SU-DHL-6 (cell line): ENCODE data around the gene L2HGDH.

Source experiments
- H2AFZ ChIP-seq: fragments of 200-600 bp; sonication (generic); 2 replicates; pipeline ENCODE4 v1.6.1; 2014; ENCODE audit warnings: low read depth, mild to moderate bottlenecking, moderate library complexity, mixed read lengths, antibody characterized with exemption, low read length; ENCODE audit not compliant: severe bottlenecking
- H3F3A ChIP-seq: fragments of 200-600 bp; shearing (Covaris generic); 2 replicates; pipeline ENCODE4 v1.6.0; 2016; ENCODE audit warnings: antibody characterized with exemption, mild to moderate bottlenecking; ENCODE audit not compliant: insufficient read depth
- H3K27ac ChIP-seq: fragments of 200-600 bp; sonication (generic); 2 replicates; pipeline ENCODE4 v1.5.1; 2016; ENCODE audit warnings: low read depth, mild to moderate bottlenecking, low read length, moderate library complexity, mixed read lengths
- H3K27me3 ChIP-seq: fragments of 200-600 bp; sonication (generic), shearing (Covaris generic); 2 replicates; pipeline ENCODE4 v1.6.0; 2014; ENCODE audit warnings: mild to moderate bottlenecking, low read length
- H3K36me3 ChIP-seq: fragments of 200-600 bp; sonication (generic); 2 replicates; pipeline ENCODE4 v1.6.1; 2014; ENCODE audit warnings: mild to moderate bottlenecking, low read length, mixed read lengths
- H3K4me2 ChIP-seq: fragments of 300-600, 200-600 bp; shearing (Covaris generic), sonication (generic); 2 replicates; pipeline ENCODE4 v1.6.0; 2014; ENCODE audit warnings: low read length, low read depth, mild to moderate bottlenecking; ENCODE audit not compliant: poor library complexity, severe bottlenecking
- H3K4me3 ChIP-seq: fragments of 200-600 bp; sonication (generic); 2 replicates; pipeline ENCODE4 v1.5.1; 2014; ENCODE audit warnings: antibody characterized with exemption, low read length, mild to moderate bottlenecking, mixed read lengths; ENCODE audit not compliant: insufficient read depth, poor library complexity, severe bottlenecking
- H3K79me2 ChIP-seq: fragments of 200-600 bp; sonication (generic); 2 replicates; pipeline ENCODE4 v1.6.1; 2014; ENCODE audit warnings: mild to moderate bottlenecking, low read length, moderate library complexity; ENCODE audit not compliant: insufficient read depth
- H3K9ac ChIP-seq: fragments of 200-600 bp; sonication (generic); 2 replicates; pipeline ENCODE4 v1.7.0; 2014; ENCODE audit warnings: mild to moderate bottlenecking, low read length
- H3K9me2 ChIP-seq: fragments of 200-600 bp; sonication (generic); replicated peaks from 2 replicates; pipeline ENCODE4 v1.6.1; 2014; ENCODE audit warnings: low read length; ENCODE audit not compliant: insufficient read depth
- H3K9me3 ChIP-seq: fragments of 200-600 bp; sonication (generic); 2 replicates; pipeline ENCODE4 v1.6.1; 2014; ENCODE audit warnings: low read length, mixed read lengths; ENCODE audit not compliant: insufficient read depth
- H4K20me1 ChIP-seq: fragments of 200-600 bp; sonication (generic); 2 replicates; pipeline ENCODE4 v1.6.1; 2014; ENCODE audit warnings: low read depth, mild to moderate bottlenecking, antibody characterized with exemption, low read length, moderate library complexity, mixed read lengths
- EZH2phosphoT487 ChIP-seq: fragments of 200-600 bp; sonication (generic), shearing (Covaris generic); conservative IDR thresholded peaks from 2 replicates; pipeline ENCODE4 v1.6.1; 2018; ENCODE audit warnings: mild to moderate bottlenecking, antibody characterized with exemption, low read length, moderate library complexity, mixed read lengths
- TF ChIP-seq, protein P1 (sequence below): fragments of 200-600 bp; sonication (generic); IDR thresholded peaks from one replicate; pipeline ENCODE4 v1.5.1; 2017; ENCODE audit warnings: antibody characterized with exemption, mild to moderate bottlenecking, low read length, moderate library complexity; ENCODE audit not compliant: insufficient read depth, poor library complexity, severe bottlenecking

The L2HGDH gene

DNA sequence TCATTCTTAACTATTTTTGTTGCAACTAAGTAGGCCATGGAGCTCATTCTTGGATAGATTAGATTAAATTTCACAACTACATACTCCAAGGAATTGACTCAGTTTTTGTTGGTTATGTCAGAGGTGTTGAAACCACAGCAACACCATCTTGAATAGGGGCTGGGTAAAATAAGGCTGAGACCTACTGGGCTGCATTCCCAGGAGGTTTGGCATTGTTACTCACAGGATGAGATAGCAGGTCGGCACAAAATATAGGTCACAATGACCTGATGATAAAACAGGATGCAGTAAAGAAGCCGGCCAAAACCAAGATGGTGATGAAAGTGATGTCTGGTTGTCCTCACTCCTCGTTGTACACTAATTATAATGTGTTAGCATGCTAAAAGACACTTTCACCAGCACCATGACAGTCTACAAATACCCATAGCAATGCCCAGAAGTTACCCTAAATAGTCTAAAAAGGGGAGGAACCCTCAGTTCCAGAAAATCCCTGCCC lies 21.0 kb upstream of the L2HGDH start:
- no peak for TF ChIP-seq EZH2phosphoT487
- TF ChIP-seq, protein P1, sequence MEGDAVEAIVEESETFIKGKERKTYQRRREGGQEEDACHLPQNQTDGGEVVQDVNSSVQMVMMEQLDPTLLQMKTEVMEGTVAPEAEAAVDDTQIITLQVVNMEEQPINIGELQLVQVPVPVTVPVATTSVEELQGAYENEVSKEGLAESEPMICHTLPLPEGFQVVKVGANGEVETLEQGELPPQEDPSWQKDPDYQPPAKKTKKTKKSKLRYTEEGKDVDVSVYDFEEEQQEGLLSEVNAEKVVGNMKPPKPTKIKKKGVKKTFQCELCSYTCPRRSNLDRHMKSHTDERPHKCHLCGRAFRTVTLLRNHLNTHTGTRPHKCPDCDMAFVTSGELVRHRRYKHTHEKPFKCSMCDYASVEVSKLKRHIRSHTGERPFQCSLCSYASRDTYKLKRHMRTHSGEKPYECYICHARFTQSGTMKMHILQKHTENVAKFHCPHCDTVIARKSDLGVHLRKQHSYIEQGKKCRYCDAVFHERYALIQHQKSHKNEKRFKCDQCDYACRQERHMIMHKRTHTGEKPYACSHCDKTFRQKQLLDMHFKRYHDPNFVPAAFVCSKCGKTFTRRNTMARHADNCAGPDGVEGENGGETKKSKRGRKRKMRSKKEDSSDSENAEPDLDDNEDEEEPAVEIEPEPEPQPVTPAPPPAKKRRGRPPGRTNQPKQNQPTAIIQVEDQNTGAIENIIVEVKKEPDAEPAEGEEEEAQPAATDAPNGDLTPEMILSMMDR, result no peak

DNA sequence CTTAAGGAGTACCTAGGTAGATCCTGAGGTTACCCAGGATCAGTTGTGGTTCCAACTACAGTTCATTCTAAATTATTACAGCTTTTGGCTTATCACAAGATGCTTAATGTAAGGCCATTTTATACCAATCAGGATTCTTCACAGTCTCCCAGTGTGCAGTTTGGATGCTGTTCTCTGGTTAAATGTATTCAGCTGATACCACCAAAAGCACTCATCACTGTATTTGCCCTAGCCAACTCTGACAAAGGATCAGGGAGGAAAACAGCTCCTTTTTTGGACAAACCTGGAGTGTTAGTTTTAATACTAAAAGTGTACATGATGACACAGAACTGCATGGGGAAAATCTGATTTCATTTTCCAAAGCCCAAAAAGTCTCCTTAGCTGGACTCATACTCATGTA lies 19.6 kb upstream of the L2HGDH start:
- H2AFZ ChIP-seq, result no peak overlapping the region

More for the DNA sequence above, 21.0 kb upstream of the L2HGDH start:
- H3K9me2 ChIP-seq, result no peaks in the 10 kb centered on the region
- no peaks in the 10 kb centered on the region for H3F3A ChIP-seq
- no peaks in the 10 kb centered on the region for H4K20me1 ChIP-seq
- H2AFZ ChIP-seq, result no peak overlapping the region
- no peaks in the 10 kb centered on the region for H3K9me3 ChIP-seq
- no peaks in the 10 kb centered on the region for H3K79me2 ChIP-seq
- no peak overlapping the region for H3K27ac ChIP-seq
- H3K9ac ChIP-seq, result no peak overlapping the region
- H3K27me3 ChIP-seq, result no peaks in the 10 kb centered on the region
- H3K4me2 ChIP-seq, result no peak overlapping the region
- no peak overlapping the region for H3K4me3 ChIP-seq
- 0 out of 2 replicates have a peak, but pooled peaks cover 2% of the 10 kb centered on the region for H3K36me3 ChIP-seq

DNA sequence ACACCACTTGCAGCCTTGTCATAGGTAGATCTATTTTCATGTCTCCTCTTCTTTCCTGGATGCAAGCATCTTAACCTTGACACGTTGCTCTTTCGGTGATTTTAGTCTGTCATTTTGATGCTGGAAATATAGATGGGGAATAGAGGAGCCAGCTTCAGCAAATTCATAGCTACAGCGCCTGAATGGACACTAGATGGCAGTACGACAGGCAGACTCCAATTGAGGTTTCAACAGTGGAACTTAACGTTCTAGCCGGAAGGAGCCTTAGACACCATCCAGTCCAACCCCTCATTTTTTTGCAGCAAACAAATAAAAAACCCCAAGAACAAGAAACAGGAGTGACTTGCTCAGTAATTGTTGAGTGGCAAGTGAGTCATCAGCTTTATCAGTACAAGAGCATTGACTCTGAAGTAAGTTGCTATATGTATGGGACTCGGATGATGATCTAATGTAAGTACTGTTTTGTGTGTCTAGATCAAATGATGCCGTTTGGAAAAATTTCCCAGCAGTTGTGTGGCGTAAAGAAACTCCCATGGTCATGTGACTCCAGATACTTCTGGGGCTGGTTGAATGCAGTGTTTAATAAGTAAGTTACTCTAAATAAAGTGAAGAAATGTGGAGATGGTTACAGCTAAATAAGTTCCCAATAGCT lies 9.1 kb upstream of the L2HGDH start:
- peaks cover 10% of the 10 kb centered on the region; the same call in 1 of the 2 replicates for H3K36me3 ChIP-seq
- H3K4me2 ChIP-seq, result peak overlapping the region; percentile 72
- H3K9ac ChIP-seq, result peak overlapping the region; percentile 50
- peaks cover 9% of the 10 kb centered on the region for H3F3A ChIP-seq
- no peaks in the 10 kb centered on the region for H3K9me3 ChIP-seq
- no peaks in the 10 kb centered on the region for H4K20me1 ChIP-seq
- no peaks in the 10 kb centered on the region for H3K9me2 ChIP-seq
- H3K79me2 ChIP-seq, result peaks cover 39% of the 10 kb centered on the region
- no peaks in the 10 kb centered on the region for H3K27me3 ChIP-seq
- H3K4me3 ChIP-seq, result peak overlapping the region; percentile 34
- peak overlapping the region; percentile 45 for H3K27ac ChIP-seq
- H2AFZ ChIP-seq, result peak overlapping the region; percentile 78
- TF ChIP-seq EZH2phosphoT487, result no peak
- TF ChIP-seq, protein P1, result peak; percentile 98

More for the DNA sequence above, 19.6 kb upstream of the L2HGDH start:
- no peak overlapping the region for H3K27ac ChIP-seq
- H3K79me2 ChIP-seq, result no peaks in the 10 kb centered on the region
- H4K20me1 ChIP-seq, result no peaks in the 10 kb centered on the region
- no peak overlapping the region for H3K4me3 ChIP-seq
- no peaks in the 10 kb centered on the region for H3K9me3 ChIP-seq
- no peaks in the 10 kb centered on the region for H3K27me3 ChIP-seq
- no peaks in the 10 kb centered on the region for H3F3A ChIP-seq
- no peak overlapping the region for H3K9ac ChIP-seq
- no peak for TF ChIP-seq EZH2phosphoT487
- TF ChIP-seq, protein P1, result no peak
- no peaks in the 10 kb centered on the region for H3K9me2 ChIP-seq
- 0 out of 2 replicates have a peak, but pooled peaks cover 8% of the 10 kb centered on the region for H3K36me3 ChIP-seq
- no peak overlapping the region for H3K4me2 ChIP-seq
